ENCODE data around the gene GRM4.

- TF ChIP-seq CTCF (conservative IDR thresholded peaks at IDR 0.05; ENCODE audit: low read length) (no peak), EZH2phosphoT487 (IDR thresholded peaks at IDR 0.05; ENCODE audit: borderline replicate concordance) (no peak)
Observed at GRCh38 chr6:34152806-34153520, 7.1 kb upstream of the GRM4 start.
